Measurements from ENCODE around the gene ARHGAP25. TPM values are rescaled to one million over a fixed set of nuclear protein-coding genes. Genes with fewer than 3 reads are reported as not detected.

The ARHGAP25 gene
- total RNA-seq, 1 experiment from 2014 or later: 0.27 TPM

- H3K27me3 ChIP-seq (ENCODE audit: insufficient read depth, low read length): no peaks in the 10 kb centered on the region
- POLR2A ChIA-PET: no interaction called here
- H3K9ac ChIP-seq (ENCODE audit: low read length): no peak overlapping the region
- CTCF ChIA-PET: no interaction called here
- H3K4me3 ChIP-seq (replicated peaks in 1 of 2; ENCODE audit: low read depth in 1 of 2, low read length in 2 of 2): no peak overlapping the region
- RAD21 ChIA-PET (ENCODE audit: low non-redundant PET in 1 of 2, low total read pairs in 2 of 2, uncharacterized antibody in 2 of 2, unreplicated experiment in 2 of 2): no interaction called here
- no peak for TF ChIP-seq ATF3 (IDR thresholded peaks at IDR 0.05)
- no peak for TF ChIP-seq RAD21 (IDR thresholded peaks at IDR 0.05; ENCODE audit: low read depth)
- TF ChIP-seq SIN3A (IDR thresholded peaks at IDR 0.05; ENCODE audit: low read depth): no peak
- no peak for TF ChIP-seq SP1 (IDR thresholded peaks at IDR 0.05; ENCODE audit: low read depth)
- no peak for TF ChIP-seq POLR2A (IDR thresholded peaks at IDR 0.05; ENCODE audit: borderline replicate concordance, extremely low read depth, insufficient read depth, insufficient read length)
- TF ChIP-seq CBX3 (IDR thresholded peaks at IDR 0.05; ENCODE audit: low read depth): no peak
- TF ChIP-seq FOSL1 (IDR thresholded peaks at IDR 0.05; ENCODE audit: low read depth): no peak
- TF ChIP-seq ELF1 (IDR thresholded peaks at IDR 0.05; ENCODE audit: borderline replicate concordance, low read depth): no peak
- TF ChIP-seq CEBPB (IDR thresholded peaks at IDR 0.05; ENCODE audit: low read depth): no peak
- no peak for TF ChIP-seq CTCF (IDR thresholded peaks at IDR 0.05 in 2 of 3, conservative IDR thresholded peaks at IDR 0.05 in 1 of 3; ENCODE audit: borderline replicate concordance in 1 of 3, insufficient read depth in 1 of 3, low read depth in 2 of 3, low read length in 2 of 3)
- no peak for TF ChIP-seq TCF7L2 (IDR thresholded peaks at IDR 0.05; ENCODE audit: borderline replicate concordance, extremely low read depth, insufficient read depth, insufficient read length)
- no peak for TF ChIP-seq REST (IDR thresholded peaks at IDR 0.05; ENCODE audit: low read depth)
- no peak for TF ChIP-seq ZFX (IDR thresholded peaks at IDR 0.05)
- TF ChIP-seq EGR1 (IDR thresholded peaks at IDR 0.05; ENCODE audit: low read depth): no peak
- no peak for TF ChIP-seq SRF (IDR thresholded peaks at IDR 0.05; ENCODE audit: low read depth)
- no peak for TF ChIP-seq MAX (IDR thresholded peaks at IDR 0.05)
- TF ChIP-seq EZH2 (IDR thresholded peaks at IDR 0.05): no peak
- H3K27ac ChIP-seq (ENCODE audit: low read depth, low read length): no peak overlapping the region
- no peaks in the 10 kb centered on the region for H3K9me2 ChIP-seq (ENCODE audit: insufficient read depth)
- intact Hi-C loops (cut with micrococcal nuclease): no loop called here
- BruUV-seq (replicated peaks): no TSS peak
- ATAC-seq (no peak), DNase-seq (ENCODE audit: low read depth, low spot score) (no peak)
- no peak overlapping the region for H3K4me2 ChIP-seq (ENCODE audit: low read length)
- H3K36me3 ChIP-seq (ENCODE audit: control insufficient read depth in 1 of 2, insufficient read depth in 2 of 2, low read length in 2 of 2): no peaks in the 10 kb centered on the region
- no peaks in the 10 kb centered on the region for H3K9me3 ChIP-seq (ENCODE audit: control insufficient read depth in 1 of 2, insufficient read depth in 1 of 2, low read depth in 1 of 2, low read length in 2 of 2)
- H3K79me2 ChIP-seq (ENCODE audit: insufficient read depth, low read length): no peaks in the 10 kb centered on the region
- no peak overlapping the region for H2AFZ ChIP-seq (ENCODE audit: low read depth, low read length, poor library complexity, severe bottlenecking)
- no peaks in the 10 kb centered on the region for H4K20me1 ChIP-seq (ENCODE audit: insufficient read depth)
- H3K4me1 ChIP-seq (ENCODE audit: control insufficient read depth in 1 of 2, insufficient read depth in 2 of 2, low read length in 2 of 2): no peaks in the 10 kb centered on the region
Observed at GRCh38 chr2:68693951-68694350, 40.7 kb upstream of the ARHGAP25 start.
